NCI-H345 (cell line): ENCODE data around the gene TNFRSF21.
"Not testable (repeated sequence)": the region's sequence is repeated elsewhere in the genome, so short reads cannot be mapped to it uniquely, and the experiment has no call there.

ENCODE experiments used
- DNase-seq: peaks from one replicate; lab custom pipeline; 2025; lab: John Stamatoyannopoulos, UW

The TNFRSF21 gene

GRCh38 chr6:47223251-47223650 lies 86.5 kb downstream of the TNFRSF21 start:
- DNase-seq: not testable (repeated sequence)

- DNase-seq: no peak
Measured at GRCh38 chr6:47221565-47221964, 88.1 kb downstream of the TNFRSF21 start.

DNA sequence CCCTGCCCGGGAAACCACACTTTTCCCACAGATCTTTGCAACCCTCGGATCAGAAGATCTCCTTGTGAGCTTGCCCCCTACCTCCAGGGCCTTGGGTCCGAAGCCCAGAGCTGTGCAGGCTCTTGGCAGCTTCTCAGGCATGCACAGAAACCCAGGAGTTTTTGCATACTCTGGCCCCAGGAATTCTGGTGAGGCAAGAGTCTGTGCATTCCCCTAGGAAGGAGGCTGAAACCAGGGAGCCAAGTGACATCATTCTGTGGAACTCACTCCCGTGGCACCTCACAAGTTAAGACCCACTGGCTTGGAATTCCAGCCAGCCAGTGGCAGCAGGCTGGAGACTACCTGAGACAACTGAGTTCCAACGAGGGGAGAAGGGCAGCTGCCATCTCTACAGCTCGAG lies 100.1 kb downstream of the TNFRSF21 start:
- no peak for DNase-seq

DNA sequence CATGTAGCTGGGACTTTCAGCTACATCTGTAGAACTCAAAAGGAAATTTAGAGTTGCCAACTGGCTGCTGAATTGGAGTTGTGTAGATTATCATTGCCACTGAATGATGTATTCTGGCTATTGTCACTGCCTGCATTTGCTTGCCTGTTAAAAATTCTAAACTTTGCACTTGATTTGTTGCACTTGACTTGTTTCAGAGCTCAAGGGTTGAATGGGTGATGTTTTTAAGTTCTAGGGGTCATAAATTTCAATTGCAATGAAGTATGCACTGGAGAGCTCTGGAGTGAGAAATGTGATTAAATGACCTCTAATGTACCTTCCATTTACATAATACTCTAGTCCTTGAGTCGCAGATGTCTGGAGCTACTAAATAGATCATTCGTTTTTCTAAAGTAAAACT lies 102.4 kb downstream of the TNFRSF21 start:
- DNase-seq: no peak

GRCh38 chr6:47206626-47207025 lies 103.1 kb downstream of the TNFRSF21 start:
- DNase-seq: no peak

- no peak for DNase-seq
Measured at GRCh38 chr6:47203938-47204611, 105.6 kb downstream of the TNFRSF21 start.

GRCh38 chr6:47203266-47203937 lies 106.3 kb downstream of the TNFRSF21 start:
- DNase-seq: no peak

DNA sequence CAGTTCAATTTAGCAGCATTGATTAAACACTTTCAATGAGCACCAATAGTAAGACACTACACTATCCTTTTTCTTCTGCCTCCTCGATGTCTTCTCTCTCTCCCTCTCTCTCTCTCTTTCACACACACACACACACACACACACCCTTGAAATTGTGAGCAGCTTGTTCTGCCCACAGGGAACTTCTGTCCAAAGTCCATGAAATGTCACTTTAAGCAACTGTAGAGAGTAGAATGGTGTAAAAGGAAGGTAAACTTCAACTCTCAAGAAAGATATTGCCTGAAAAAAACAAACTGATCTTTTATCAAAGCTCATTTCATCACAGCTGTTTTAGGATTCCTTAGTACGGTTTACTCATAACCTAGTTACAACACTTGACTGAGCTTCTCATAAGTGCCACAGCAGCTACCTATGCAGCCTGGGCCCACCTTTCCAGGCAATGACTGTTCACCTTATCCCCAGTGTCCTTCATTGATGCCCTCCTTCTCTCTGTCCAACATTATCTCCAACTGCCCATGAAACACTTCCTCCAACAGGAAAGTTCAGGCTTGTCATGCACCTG lies 107.0 kb downstream of the TNFRSF21 start:
- DNase-seq: no peak

DNA sequence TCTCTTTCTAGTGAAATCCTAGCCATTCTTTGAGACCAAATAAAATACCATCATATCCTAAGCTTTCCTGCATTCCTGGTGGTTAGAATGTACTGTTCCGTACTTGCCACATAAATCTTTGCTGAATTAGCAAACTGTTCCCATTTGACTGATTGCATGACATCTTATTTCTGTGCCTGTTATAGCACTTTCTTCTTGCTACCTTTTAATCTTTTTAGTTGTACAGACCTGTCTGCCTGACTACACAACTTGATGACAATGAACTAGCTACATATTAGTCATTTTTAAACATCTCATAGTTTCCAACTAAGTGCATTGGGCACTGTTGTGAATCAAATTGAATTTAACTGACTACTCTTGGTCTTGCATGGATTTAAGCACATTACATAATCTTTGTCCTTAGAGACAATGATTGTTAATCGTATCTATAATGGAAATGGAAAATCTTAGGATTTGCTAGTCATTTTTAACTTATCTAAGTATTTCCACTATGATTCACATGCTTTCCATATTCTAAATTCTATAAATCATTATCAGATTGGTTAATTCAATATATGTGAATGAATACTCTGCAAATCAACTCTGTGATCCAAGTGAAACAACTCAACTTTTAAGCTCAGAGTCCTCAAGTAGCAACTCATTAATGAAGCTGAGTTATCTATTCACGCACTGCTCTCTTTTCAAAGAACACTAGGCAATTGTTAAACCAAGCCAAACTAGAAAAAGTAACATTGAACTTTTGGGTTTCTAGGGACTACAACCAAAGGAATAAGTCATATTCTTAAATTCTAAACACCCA lies 109.0 kb downstream of the TNFRSF21 start:
- no peak for DNase-seq

DNA sequence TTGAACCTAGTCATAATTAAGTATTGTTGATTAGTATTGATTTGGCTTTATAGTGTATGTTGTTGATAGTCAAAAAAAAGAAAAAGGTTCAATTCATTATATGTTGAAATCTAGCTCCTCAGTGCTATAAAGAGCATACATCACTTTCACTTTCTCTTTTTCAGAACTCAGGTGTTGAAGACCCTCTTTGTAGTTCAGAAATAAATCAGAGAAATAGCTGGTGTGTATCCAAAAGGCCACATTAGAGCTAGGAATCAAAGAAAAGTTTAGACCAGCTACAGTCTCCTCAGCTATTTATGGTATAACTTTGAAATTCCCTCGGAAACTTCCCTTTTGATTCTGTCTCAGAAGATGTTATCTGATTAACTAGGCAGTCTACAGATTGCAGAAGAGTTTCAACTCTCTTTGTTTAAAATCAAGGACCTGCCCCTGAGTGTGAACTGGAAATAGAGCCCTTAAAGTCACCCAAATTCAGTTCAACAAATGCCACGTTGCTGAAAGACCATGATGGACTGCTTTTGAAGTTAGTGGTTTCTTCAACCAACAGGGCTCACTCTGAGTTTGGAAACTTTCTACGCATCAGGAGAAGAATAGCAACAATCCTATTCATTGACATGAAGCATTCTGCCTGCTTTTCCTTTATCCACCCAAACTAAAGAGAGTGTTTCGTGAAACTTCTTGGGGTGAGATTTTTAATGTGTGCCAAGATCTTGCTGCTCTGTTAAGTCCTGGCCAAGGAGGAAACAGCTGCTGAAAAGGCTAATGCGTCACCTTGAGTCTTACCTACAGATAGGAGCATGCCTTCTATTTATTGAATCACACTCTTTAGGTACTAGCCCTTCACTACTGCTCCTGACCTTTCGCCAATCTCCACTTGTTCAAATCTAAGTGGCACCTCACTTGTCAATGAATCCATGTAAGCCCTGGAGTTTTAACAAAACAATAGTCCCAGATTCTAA lies 111.7 kb downstream of the TNFRSF21 start:
- no peak for DNase-seq

- DNase-seq: no peak
Measured at GRCh38 chr6:47196113-47196512, 113.6 kb downstream of the TNFRSF21 start.

DNA sequence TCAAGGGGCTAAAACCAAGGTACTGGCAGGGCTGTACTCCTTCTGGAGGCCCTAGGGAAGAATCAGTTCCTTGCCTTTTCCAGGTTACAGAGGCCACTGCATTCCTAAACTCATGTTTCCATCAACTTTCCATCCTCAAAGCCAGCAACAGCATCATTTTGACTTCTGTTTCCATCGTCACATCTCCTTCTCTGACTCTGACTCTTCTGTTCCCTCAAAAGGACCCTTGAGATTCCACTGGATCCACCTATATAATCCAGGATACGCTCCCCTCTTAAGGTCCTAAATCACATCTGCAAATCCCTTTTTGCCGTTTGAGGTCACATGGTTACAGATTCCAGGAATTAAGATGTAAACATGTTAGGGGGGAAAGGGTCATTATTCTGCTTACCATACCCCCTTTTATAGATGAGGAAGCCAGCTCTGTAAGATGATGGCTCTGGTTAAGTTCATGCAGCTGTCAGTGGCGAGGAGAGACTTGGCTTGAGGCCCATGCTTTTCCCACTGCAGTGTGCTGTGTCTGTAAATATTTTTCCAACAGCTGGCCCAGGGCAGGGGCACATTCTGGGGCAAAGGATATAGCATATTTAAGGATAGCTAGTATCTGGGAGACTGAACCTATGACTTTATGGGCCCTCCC lies 114.6 kb downstream of the TNFRSF21 start:
- no peak for DNase-seq

- DNase-seq: no peak
Measured at GRCh38 chr6:47188588-47189021, 121.1 kb downstream of the TNFRSF21 start.

- no peak for DNase-seq
Measured at GRCh38 chr6:47187893-47188587, 121.7 kb downstream of the TNFRSF21 start.

DNA sequence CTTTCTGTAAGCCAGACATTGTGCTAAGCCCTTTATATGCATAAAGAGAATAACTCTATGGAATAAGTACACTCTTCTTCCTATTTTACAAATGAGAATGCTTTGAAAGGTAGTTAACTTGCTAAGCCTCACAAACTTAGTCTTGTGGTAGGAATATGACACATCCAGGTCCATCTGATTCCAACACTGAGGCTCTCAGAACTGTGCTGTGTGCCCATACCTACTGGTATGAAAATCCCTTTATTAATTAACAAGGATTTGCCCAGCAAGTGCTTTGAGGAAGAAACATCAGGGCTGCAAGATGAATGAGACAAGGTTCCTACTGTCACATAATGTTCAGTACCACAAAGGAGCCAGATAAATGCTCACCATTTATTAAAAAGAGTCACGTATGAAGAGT lies 122.6 kb downstream of the TNFRSF21 start:
- no peak for DNase-seq

- DNase-seq: no peak
Measured at GRCh38 chr6:47182291-47182957, 127.3 kb downstream of the TNFRSF21 start.

DNA sequence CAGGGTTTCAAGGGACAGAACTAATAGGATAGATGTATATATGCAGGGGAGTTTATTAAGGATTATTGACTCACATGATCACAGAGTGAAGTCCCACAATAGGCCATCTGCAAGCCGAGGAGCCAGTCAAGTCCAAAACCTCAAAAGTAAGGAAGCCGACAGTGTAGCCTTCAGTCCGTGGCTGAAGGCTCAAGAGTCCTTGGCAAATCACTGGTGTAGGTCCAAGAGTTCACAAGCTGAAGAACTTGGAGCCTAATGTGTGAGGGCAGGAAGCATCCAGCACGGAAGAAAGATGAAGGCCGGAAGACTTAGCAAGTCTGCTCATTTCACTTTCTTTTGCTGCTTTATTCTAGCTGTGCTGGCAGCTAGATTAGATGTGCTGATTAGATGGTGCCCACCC lies 128.0 kb downstream of the TNFRSF21 start:
- no peak for DNase-seq
